HG02798 (cell line): ENCODE measurements around the gene MBIP.
A peak's percentile ranks its signal among the peaks of the same experiment; 100 is the strongest.

Source experiments
- ATAC-seq: cut with Tn5 transposase; IDR thresholded peaks from one replicate; pipeline ENCODE4 v1.9.1; 2021; ENCODE audit warnings: mild to moderate bottlenecking; ENCODE audit not compliant: unreplicated experiment, poor library complexity

MBIP gene

DNA sequence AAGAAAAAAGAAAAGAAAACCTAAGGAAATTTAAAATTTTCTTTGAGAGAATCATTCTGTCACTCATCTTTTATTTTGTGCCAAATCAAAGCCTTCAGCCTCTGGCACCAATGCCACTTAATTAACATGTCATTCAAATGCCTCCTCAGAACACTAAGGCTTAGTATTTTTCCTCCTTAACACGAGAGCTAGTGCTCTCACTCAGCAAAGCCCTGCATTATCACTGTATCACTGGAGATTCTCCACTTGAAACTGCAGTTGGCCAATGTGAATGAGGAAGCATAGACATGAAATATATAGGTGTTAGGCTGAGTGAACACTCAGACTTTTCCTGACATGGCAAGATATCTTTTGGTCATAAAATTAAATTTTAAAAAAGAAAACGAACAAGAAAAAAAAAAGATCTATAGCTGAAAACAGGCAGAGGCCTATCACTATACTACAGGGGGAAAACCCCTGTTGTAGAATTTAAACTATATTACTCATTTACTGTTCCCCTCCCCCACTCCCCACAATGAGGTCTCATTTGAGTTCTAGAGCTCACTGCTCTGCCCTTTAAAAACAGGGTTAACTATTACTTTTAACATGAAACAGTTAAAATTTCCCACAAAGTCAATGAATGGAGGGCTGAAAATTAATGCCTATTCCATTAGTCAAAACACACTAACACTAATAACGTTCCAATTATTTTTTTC lies 5.1 kb downstream of the MBIP start:
- peak; percentile 61 for ATAC-seq

DNA sequence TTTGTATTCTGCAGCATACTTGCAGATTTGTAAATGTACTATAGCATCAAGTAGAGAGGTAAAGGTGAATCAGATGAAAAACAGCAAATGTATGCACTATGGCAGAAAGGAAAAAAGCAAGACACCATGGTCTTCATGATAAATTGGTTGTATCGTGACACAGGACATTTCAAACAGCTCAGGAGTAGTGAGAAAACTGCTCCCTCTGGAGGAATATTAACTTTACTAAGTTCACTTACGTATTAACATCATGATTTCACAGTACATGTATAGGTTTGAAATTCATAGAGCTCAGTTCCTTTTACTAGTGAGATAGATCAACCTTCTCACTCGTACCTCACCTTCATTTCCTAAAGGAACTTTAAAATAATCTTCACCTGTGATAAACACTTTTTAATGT lies 6.5 kb downstream of the MBIP start:
- ATAC-seq, result no peak

GRCh38 chr14:36313206-36313605 lies 7.2 kb downstream of the MBIP start:
- ATAC-seq, result no peak

- no peak for ATAC-seq
These were observed 13.6 kb downstream of the MBIP start for GRCh38 chr14:36306836-36307235.

DNA sequence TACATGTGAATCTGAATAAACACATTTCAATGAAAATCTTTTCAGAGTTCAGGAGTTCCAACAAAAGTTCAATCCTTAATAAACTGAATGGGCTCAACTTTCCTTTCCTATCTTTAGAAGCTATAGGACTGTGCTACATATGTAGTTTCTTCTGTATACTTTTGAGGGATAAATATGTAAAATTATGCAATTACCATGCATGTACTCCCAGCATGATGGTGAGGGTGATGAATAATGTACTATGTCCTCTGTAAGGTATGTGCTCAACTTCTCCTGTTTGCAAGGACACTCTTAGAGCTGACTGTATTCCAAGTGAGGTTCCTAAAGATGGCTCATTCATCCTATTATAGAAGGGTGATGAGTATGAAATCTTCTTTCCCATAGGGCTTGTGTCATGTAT lies 15.5 kb downstream of the MBIP start:
- no peak for ATAC-seq

DNA sequence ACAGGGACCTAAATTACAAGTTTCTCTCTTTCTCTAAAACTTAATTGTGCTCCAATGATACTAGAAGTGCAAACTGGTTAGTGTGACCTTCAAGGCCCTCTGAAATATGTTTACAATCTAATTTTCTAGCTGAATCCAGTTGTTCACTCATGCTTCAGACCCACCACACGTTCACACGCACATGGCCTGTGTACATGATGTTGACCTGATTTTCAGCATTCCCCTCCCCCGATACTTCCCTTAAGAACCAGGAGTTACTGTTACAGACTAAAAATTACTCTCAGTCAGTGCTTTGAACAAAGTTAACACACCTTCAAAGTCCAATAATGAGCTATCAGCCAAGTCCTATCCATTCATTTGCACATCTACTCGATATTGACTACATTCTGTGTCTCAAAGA lies 16.5 kb downstream of the MBIP start:
- no peak for ATAC-seq

GRCh38 chr14:36302823-36303222 lies 17.6 kb downstream of the MBIP start:
- no peak for ATAC-seq

GRCh38 chr14:36301159-36301558 lies 19.3 kb downstream of the MBIP start:
- no peak for ATAC-seq

DNA sequence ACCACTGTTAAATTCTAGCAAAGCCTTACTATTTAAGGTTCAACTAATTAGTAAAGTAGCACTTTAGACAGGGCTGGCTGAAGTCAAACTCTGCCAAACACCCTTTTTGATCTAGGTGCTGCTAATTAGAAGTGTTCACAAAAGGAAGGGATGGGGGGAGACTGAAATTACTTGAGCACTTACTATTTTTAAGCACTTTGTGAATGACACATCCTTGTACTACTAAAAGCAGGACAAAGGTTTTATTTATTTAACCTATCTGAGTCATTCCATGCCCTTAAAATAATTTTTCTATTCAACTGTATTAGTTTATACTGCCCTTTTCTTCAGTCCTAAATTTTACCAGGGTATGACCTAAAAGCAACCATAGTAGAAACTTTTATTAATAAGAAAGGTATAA lies 20.1 kb downstream of the MBIP start:
- no peak for ATAC-seq

- ATAC-seq, result no peak
These were observed 24.5 kb downstream of the MBIP start for GRCh38 chr14:36295642-36296627.

- ATAC-seq, result no peak
These were observed 25.9 kb downstream of the MBIP start for GRCh38 chr14:36294543-36294942.

- no peak for ATAC-seq
These were observed 26.6 kb downstream of the MBIP start for GRCh38 chr14:36293824-36294223.

DNA sequence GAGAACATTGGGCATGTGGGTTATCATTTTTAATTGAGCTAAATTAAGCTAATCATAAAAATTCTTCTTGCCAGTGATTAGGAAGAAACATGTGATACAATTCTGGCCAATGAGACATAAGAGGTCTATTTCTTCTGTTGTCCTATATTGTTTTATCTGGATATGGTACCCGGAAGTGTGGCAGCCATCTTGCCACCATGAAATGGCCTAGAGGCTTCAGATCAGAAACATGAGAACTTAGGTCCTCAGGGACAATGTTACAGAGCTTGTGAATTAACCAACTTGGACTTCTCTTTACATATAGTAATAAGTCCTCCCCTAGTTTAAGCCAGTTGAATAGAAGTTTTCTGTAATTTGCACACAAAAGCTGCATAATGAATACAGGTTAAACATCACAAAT lies 30.5 kb downstream of the MBIP start:
- ATAC-seq, result no peak

GRCh38 chr14:36288496-36288895 lies 31.9 kb downstream of the MBIP start:
- no peak for ATAC-seq

DNA sequence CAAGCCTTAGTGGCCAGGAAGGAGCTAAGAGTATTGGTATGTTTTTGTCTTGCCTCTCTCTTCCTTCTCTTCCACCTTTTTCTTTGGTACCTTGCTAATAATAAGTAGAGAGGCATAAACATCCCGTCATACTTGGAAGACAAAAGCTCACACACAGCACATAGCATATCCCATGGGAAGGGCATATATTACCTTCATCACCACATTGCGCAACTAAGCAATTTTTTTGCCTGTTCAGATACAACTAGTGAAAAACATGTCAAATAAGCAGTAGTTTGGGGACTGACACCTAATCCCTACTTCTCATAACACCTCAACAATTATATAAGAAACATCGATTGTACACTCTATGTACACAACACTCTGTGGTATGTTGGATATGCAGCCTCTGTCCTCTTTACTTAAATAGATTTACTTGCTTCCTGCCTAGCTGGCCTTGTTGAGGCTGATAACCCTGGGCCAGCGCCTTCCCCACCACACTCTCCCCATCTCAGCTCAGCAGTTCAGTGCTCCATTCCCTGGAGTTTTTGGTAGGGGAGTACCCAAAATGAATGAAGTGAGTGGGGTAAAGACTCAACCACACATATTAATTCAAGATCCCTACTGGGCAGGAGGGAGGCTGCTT lies 35.4 kb downstream of the MBIP start:
- ATAC-seq, result no peak

- ATAC-seq, result no peak
These were observed 39.1 kb downstream of the MBIP start for GRCh38 chr14:36281309-36281708.

DNA sequence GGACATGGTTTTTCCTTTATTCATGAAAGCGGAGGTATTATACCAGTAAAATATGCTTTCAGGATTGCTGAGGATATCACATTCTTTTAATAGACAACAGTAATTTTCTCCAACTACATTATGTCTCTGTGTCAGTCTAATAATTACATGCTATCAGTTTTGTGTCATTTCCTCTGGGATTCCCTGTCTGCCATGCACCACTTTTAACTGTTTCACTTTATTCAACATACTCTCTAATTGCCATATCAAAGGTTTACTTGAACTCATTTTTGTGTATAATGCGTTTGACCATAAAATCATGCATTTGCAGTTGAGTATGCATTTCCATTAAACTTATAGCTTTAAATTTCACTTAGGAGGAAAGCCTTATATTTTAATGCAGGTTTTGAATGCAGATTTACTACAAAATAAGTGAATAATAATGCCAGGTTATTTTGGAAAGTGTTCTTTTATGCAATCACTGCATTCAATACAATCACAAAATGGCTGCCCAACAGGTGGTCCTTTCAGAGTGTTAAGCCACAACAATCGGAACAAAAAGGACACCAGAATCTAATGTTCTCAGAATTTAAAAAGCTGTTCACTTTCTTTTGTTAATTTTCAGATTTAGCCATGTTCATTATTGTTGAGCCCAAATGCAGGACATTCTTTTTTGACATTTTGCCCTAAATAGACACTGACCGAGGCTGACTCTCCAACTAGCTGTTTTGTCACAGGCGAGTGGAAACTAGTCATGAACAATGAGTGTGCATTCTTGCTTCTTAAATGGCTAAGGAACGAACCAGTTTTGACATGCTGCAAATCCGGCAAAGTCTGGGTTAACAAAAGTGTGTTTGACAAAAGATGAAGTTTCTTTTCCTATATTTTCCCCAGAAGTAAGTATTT lies 40.9 kb downstream of the MBIP start:
- no peak for ATAC-seq

DNA sequence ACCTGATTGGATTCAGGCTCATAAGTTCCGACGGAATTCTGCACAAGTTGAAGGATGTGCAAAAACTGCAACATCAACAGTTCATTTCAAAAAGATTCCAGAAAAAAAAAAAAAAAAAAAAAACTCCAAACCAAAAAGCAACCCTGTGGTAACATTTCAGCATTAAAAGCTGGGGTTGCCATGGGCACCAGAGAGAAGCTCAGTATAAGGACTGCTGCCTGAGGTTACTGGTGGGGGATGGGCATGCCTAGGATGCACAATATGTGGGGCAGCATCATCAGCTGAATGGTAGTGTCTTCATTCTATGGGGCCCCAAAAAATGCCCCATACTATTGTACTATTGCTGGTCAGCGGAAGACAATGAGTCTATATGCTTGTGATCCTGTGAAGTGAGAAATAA lies 44.7 kb downstream of the MBIP start:
- ATAC-seq, result no peak

- ATAC-seq, result no peak
These were observed 48.2 kb downstream of the MBIP start for GRCh38 chr14:36271939-36272907.
